Measurements from ENCODE around the gene CDK15.

DNA sequence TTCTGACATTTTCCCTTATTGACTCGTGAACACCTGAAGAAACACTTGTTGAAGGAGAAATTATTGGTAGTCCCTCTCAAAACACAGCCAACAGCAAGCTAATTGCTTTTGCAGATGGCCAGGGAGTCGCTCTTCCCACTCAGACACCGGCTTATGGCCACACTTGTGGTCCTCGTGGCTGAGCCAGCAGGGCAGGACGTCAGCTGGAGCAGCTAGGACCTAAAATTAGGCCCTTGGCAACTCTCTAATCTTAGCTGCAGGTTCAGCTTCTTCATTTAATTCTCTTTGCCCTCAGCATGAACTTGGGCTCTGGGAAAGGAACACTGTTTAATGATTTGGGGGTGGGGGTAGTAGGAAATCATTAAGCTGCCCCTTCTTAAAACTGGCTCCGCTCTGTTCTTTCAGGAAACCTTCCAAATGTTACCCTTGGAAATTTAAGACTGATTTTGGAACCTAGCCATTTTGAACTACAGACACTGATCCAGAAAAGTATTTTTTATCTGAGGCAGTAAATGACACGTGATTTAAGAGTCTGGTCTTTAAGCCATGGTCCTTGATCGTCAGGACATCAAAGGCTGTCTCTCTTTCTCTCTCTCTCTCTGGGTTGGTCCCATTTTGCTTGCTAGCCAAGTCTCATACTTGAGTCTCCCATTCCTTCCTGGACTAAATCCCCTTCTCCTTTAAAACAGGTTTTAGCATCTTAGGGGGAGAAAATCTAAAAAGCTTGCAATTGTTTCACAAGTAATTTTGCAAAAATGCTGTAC lies 77.5 kb downstream of the CDK15 start:
- TF ChIP-seq RELA (CRISPR knock-in tag; IDR thresholded peaks at IDR 0.05; ENCODE audit: borderline replicate concordance): no peak
- TF ChIP-seq, protein P1, sequence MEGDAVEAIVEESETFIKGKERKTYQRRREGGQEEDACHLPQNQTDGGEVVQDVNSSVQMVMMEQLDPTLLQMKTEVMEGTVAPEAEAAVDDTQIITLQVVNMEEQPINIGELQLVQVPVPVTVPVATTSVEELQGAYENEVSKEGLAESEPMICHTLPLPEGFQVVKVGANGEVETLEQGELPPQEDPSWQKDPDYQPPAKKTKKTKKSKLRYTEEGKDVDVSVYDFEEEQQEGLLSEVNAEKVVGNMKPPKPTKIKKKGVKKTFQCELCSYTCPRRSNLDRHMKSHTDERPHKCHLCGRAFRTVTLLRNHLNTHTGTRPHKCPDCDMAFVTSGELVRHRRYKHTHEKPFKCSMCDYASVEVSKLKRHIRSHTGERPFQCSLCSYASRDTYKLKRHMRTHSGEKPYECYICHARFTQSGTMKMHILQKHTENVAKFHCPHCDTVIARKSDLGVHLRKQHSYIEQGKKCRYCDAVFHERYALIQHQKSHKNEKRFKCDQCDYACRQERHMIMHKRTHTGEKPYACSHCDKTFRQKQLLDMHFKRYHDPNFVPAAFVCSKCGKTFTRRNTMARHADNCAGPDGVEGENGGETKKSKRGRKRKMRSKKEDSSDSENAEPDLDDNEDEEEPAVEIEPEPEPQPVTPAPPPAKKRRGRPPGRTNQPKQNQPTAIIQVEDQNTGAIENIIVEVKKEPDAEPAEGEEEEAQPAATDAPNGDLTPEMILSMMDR (IDR thresholded peaks at IDR 0.05): no peak
- no peak for TF ChIP-seq NR2C2 (CRISPR knock-in tag; IDR thresholded peaks at IDR 0.05)
- no peak for TF ChIP-seq ZNF416 (CRISPR knock-in tag; IDR thresholded peaks at IDR 0.05)
- TF ChIP-seq, protein P2, sequence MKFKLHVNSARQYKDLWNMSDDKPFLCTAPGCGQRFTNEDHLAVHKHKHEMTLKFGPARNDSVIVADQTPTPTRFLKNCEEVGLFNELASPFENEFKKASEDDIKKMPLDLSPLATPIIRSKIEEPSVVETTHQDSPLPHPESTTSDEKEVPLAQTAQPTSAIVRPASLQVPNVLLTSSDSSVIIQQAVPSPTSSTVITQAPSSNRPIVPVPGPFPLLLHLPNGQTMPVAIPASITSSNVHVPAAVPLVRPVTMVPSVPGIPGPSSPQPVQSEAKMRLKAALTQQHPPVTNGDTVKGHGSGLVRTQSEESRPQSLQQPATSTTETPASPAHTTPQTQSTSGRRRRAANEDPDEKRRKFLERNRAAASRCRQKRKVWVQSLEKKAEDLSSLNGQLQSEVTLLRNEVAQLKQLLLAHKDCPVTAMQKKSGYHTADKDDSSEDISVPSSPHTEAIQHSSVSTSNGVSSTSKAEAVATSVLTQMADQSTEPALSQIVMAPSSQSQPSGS (CRISPR knock-in tag; IDR thresholded peaks at IDR 0.05; ENCODE audit: borderline replicate concordance, low read depth): no peak
- TF ChIP-seq TEAD4 (CRISPR knock-in tag; IDR thresholded peaks at IDR 0.05): no peak
- TF ChIP-seq, protein P3, sequence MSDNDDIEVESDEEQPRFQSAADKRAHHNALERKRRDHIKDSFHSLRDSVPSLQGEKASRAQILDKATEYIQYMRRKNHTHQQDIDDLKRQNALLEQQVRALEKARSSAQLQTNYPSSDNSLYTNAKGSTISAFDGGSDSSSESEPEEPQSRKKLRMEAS (CRISPR knock-in tag; IDR thresholded peaks at IDR 0.05): no peak
- TF ChIP-seq, protein P4, sequence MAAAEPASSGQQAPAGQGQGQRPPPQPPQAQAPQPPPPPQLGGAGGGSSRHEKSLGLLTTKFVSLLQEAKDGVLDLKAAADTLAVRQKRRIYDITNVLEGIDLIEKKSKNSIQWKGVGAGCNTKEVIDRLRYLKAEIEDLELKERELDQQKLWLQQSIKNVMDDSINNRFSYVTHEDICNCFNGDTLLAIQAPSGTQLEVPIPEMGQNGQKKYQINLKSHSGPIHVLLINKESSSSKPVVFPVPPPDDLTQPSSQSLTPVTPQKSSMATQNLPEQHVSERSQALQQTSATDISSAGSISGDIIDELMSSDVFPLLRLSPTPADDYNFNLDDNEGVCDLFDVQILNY (CRISPR knock-in tag; IDR thresholded peaks at IDR 0.05): no peak
- TF ChIP-seq, protein P5, sequence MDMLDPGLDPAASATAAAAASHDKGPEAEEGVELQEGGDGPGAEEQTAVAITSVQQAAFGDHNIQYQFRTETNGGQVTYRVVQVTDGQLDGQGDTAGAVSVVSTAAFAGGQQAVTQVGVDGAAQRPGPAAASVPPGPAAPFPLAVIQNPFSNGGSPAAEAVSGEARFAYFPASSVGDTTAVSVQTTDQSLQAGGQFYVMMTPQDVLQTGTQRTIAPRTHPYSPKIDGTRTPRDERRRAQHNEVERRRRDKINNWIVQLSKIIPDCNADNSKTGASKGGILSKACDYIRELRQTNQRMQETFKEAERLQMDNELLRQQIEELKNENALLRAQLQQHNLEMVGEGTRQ (CRISPR knock-in tag; IDR thresholded peaks at IDR 0.05): no peak
- no peak for TF ChIP-seq RORB (CRISPR knock-in tag; IDR thresholded peaks at IDR 0.05)
- no peak for TF ChIP-seq TCF7 (CRISPR knock-in tag; IDR thresholded peaks at IDR 0.05; ENCODE audit: low read depth)
- TF ChIP-seq MXD4 (CRISPR knock-in tag; IDR thresholded peaks at IDR 0.05; ENCODE audit: borderline replicate concordance): no peak
- TF ChIP-seq, protein P6, sequence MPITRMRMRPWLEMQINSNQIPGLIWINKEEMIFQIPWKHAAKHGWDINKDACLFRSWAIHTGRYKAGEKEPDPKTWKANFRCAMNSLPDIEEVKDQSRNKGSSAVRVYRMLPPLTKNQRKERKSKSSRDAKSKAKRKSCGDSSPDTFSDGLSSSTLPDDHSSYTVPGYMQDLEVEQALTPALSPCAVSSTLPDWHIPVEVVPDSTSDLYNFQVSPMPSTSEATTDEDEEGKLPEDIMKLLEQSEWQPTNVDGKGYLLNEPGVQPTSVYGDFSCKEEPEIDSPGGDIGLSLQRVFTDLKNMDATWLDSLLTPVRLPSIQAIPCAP (CRISPR knock-in tag; IDR thresholded peaks at IDR 0.05): no peak
- no peak for TF ChIP-seq ZNF121 (CRISPR knock-in tag; IDR thresholded peaks at IDR 0.05)

All from WTC11 (cell line).